Peyer's patch (tissue), 4 donors: ENCODE measurements around the gene GLB1L. TPM values are rescaled to one million over a fixed set of nuclear protein-coding genes. Genes with fewer than 3 reads are reported as not detected.

Experiments
- DNase-seq, 3 donors: peaks; one replicate each; pipeline ENCODE4 v3.0.0-alpha.2; 2017 to 2019
- H3K27ac ChIP-seq, 4 donors: fragments of 200-600 bp; sonication (generic); one replicate each; pipeline ENCODE4 v1.5.1; 2016 to 2019
- H3K27me3 ChIP-seq, 2 donors: fragments of 200-600 bp; sonication (generic); one replicate each; pipeline ENCODE4 v1.5.1; 2019
- H3K36me3 ChIP-seq, 3 donors: fragments of 200-600 bp; sonication (generic); one replicate each; pipeline ENCODE4 v1.5.1; 2016 to 2019
- H3K4me1 ChIP-seq, 4 donors: fragments of 200-600 bp; sonication (generic); one replicate each; pipeline ENCODE4 v1.5.1; 2016 to 2019
- H3K4me3 ChIP-seq, 4 donors: fragments of 200-600 bp; sonication (generic); 1 replicate in 3 of 4; 2 replicates in 1 of 4; pipeline ENCODE4 v1.5.1; 2016 to 2019; ENCODE audit warnings: mild to moderate bottlenecking in 1 of 4
- H3K9me3 ChIP-seq, 4 donors: fragments of 200-600 bp; sonication (generic); one replicate each; pipeline ENCODE4 v1.5.1; 2016 to 2019; ENCODE audit warnings: mild to moderate bottlenecking in 1 of 4
- CTCF ChIP-seq, 6 experiments: fragments of 450-650 bp in 4 of 6; fragments of 200-600 bp in 2 of 6; sonication (generic) in 1 of 6; IDR thresholded peaks; one replicate each; pipeline ENCODE4 v1.5.1; 2017 to 2019; ENCODE audit warnings: antibody characterized with exemption in 6 of 6, mild to moderate bottlenecking in 3 of 6, moderate library complexity in 1 of 6
- POLR2A ChIP-seq, 2 donors: fragments of 450-650 bp; IDR thresholded peaks; one replicate each; pipeline ENCODE4 v1.5.1; 2017; ENCODE audit warnings: antibody characterized with exemption in 2 of 2, mild to moderate bottlenecking in 2 of 2, moderate library complexity in 2 of 2
- total RNA-seq, 4 donors: library from RNA; depleted of rRNA; stranded (reverse); fragments of >200 nt; gene quantifications; one replicate each; pipeline ENCODE4 v1.1.0, GENCODE V29; 2016

Gene GLB1L
- total RNA-seq, 4 donors from 2014 or later, result 2.7 to 9.5 (median 7.0) TPM; not detected in 1

- Histone ChIP-seq H3K27ac (no peak overlapping the region), H3K36me3 (no peaks in the 10 kb centered on the region), H3K4me3 (no peak overlapping the region), H3K9me3 (no peaks in the 10 kb centered on the region), H3K27me3 (no peaks in the 10 kb centered on the region), H3K4me1 (peaks cover 0 to 16% (median 0%) of the 10 kb centered on the region in 4 donors)
- no peak for TF ChIP-seq CTCF (IDR thresholded peaks at IDR 0.05)
- no peak for TF ChIP-seq POLR2A (IDR thresholded peaks at IDR 0.05)
- DNase-seq, result no peak
Measured at GRCh38 chr2:219272356-219272755, 27.1 kb upstream of the GLB1L start.

GRCh38 chr2:219271021-219271420, 25.8 kb upstream of the GLB1L start:
- Histone ChIP-seq H3K27me3 (no peaks in the 10 kb centered on the region), H3K4me3 (no peak overlapping the region), H3K9me3 (no peaks in the 10 kb centered on the region), H3K4me1 (peaks cover 0 to 15% (median 0%) of the 10 kb centered on the region in 4 donors), H3K27ac (no peak overlapping the region), H3K36me3 (no peaks in the 10 kb centered on the region)
- no peak for DNase-seq
- TF ChIP-seq POLR2A (IDR thresholded peaks at IDR 0.05) (no peak), CTCF (IDR thresholded peaks at IDR 0.05) (no peak)

GRCh38 chr2:219270055-219270372, 24.8 kb upstream of the GLB1L start:
- H3K9me3 ChIP-seq, result no peaks in the 10 kb centered on the region
- H3K4me1 ChIP-seq, result peaks cover 0 to 15% (median 0%) of the 10 kb centered on the region in 4 donors
- H3K4me3 ChIP-seq, result no peak overlapping the region
- H3K36me3 ChIP-seq, result no peaks in the 10 kb centered on the region
- H3K27ac ChIP-seq, result peak overlapping the region in 1 of 4 donors; percentile 65
- DNase-seq, result no peak
- no peak for TF ChIP-seq POLR2A (IDR thresholded peaks at IDR 0.05)
- no peak for TF ChIP-seq CTCF (IDR thresholded peaks at IDR 0.05)
- H3K27me3 ChIP-seq, result no peaks in the 10 kb centered on the region

GRCh38 chr2:219269362-219270054, 24.3 kb upstream of the GLB1L start:
- no peaks in the 10 kb centered on the region for H3K27me3 ChIP-seq
- no peaks in the 10 kb centered on the region for H3K9me3 ChIP-seq
- TF ChIP-seq CTCF (IDR thresholded peaks at IDR 0.05) (no peak), POLR2A (IDR thresholded peaks at IDR 0.05) (no peak)
- peak overlapping the region in 2 of 4 donors; percentile 42 to 65 for H3K27ac ChIP-seq
- DNase-seq, result peak in 2 of 3 donors; percentile 85 to 91
- peaks cover 0 to 15% (median 0%) of the 10 kb centered on the region in 4 donors for H3K4me1 ChIP-seq
- no peak overlapping the region for H3K4me3 ChIP-seq
- no peaks in the 10 kb centered on the region for H3K36me3 ChIP-seq

GRCh38 chr2:219268294-219268693, 23.1 kb upstream of the GLB1L start:
- no peak for TF ChIP-seq POLR2A (IDR thresholded peaks at IDR 0.05)
- Histone ChIP-seq H3K27ac (no peak overlapping the region), H3K9me3 (no peaks in the 10 kb centered on the region), H3K4me3 (no peak overlapping the region), H3K27me3 (no peaks in the 10 kb centered on the region), H3K36me3 (no peaks in the 10 kb centered on the region), H3K4me1 (peaks cover 0 to 15% (median 0%) of the 10 kb centered on the region in 4 donors)
- DNase-seq, result no peak

- Histone ChIP-seq H3K4me1 (peaks cover 0 to 15% (median 0%) of the 10 kb centered on the region in 4 donors), H3K36me3 (no peaks in the 10 kb centered on the region), H3K9me3 (no peaks in the 10 kb centered on the region), H3K4me3 (no peak overlapping the region), H3K27me3 (no peaks in the 10 kb centered on the region), H3K27ac (no peak overlapping the region)
- TF ChIP-seq POLR2A (IDR thresholded peaks at IDR 0.05) (no peak), CTCF (IDR thresholded peaks at IDR 0.05) (no peak)
- DNase-seq, result no peak
Measured at GRCh38 chr2:219266886-219267285, 21.6 kb upstream of the GLB1L start.
